Measurements from ENCODE around the gene COL24A1. TPM values are rescaled to one million over a fixed set of nuclear protein-coding genes. Genes with fewer than 3 reads are reported as not detected.

COL24A1 gene
- total and polyA plus RNA-seq, 2 of the 13 experiments (the other 11 are each of a cell fraction or from before 2014, with no cell fraction given), result 0.04 to 0.13 TPM

- CTCF ChIA-PET (ENCODE audit: low intra/inter-chr PET ratio, low total read pairs), result no interaction called here
- H3K4me3 ChIP-seq (replicated peaks in 1 of 3; ENCODE audit: insufficient read depth in 1 of 3, low read depth in 2 of 3, low read length in 3 of 3), result no peak overlapping the region
- 17% methylated on average over 2 of the region's 2 CpGs for WGBS (ENCODE audit: low lambda C conversion rate)
- H3K79me2 ChIP-seq (ENCODE audit: insufficient read depth, low read length), result no peaks in the 10 kb centered on the region
- H3K9ac ChIP-seq (ENCODE audit: insufficient read depth, low read depth, low read length), result no peak overlapping the region
- DNase-seq (ENCODE audit: low spot score), result no peak
- BruUV-seq (replicated peaks), result no TSS peak
- no peaks in the 10 kb centered on the region for H3K9me3 ChIP-seq (ENCODE audit: low read length)
- in situ Hi-C loops (cut with HindIII; ENCODE audit: extremely low pct_ligation_motif_present, low pct_unique_long_range_greater_than_20kb), result no loop called here
- no peak overlapping the region for H2AFZ ChIP-seq (ENCODE audit: low read length)
- no peaks in the 10 kb centered on the region for H4K20me1 ChIP-seq (ENCODE audit: insufficient read depth, low read length)
- no peak overlapping the region for H3K4me2 ChIP-seq (ENCODE audit: low read depth, low read length)
- H3K4me1 ChIP-seq (ENCODE audit: insufficient read depth, low read length), result no peaks in the 10 kb centered on the region
- H3K36me3 ChIP-seq (replicated peaks in 1 of 2; ENCODE audit: control insufficient read depth in 1 of 2, insufficient read depth in 2 of 2, low read length in 2 of 2), result no peaks in the 10 kb centered on the region
- H3K27ac ChIP-seq (ENCODE audit: extremely low read length, insufficient read depth, low read length), result no peak overlapping the region
- POLR2A ChIA-PET, result no interaction called here
- no peak for FAIRE-seq
- H3K27me3 ChIP-seq (ENCODE audit: control insufficient read depth in 1 of 2, insufficient read depth in 2 of 2, low read length in 2 of 2), result no peaks in the 10 kb centered on the region
- intact Hi-C loops (cut with micrococcal nuclease; ENCODE audit: unreplicated experiment), result no loop called here
- ATAC-seq, result no peak
- TF ChIP-seq GLMP (CRISPR knock-in tag; IDR thresholded peaks at IDR 0.05; ENCODE audit: borderline replicate concordance) (no peak), RARA (CRISPR knock-in tag; IDR thresholded peaks at IDR 0.05) (no peak), ZNF781 (CRISPR knock-in tag; IDR thresholded peaks at IDR 0.05; ENCODE audit: borderline replicate concordance, not compliant biosample characterization) (no peak), KMT2A (CRISPR knock-in tag; IDR thresholded peaks at IDR 0.05) (no peak), MTF2 (CRISPR knock-in tag; IDR thresholded peaks at IDR 0.05; ENCODE audit: borderline replicate concordance) (no peak), ELK4 (CRISPR knock-in tag; IDR thresholded peaks at IDR 0.05; ENCODE audit: borderline replicate concordance) (no peak), ZNF331 (CRISPR knock-in tag; IDR thresholded peaks at IDR 0.05) (no peak), MEIS1 (CRISPR knock-in tag; IDR thresholded peaks at IDR 0.05; ENCODE audit: borderline replicate concordance) (no peak), AKAP8 (CRISPR knock-in tag; IDR thresholded peaks at IDR 0.05) (no peak), SYNCRIP (IDR thresholded peaks at IDR 0.05; ENCODE audit: insufficient read depth, low read depth, low read length) (no peak), HOXA3 (CRISPR knock-in tag; IDR thresholded peaks at IDR 0.05) (no peak), MTERF4 (CRISPR knock-in tag; IDR thresholded peaks at IDR 0.05) (no peak), ZNF788 (CRISPR knock-in tag; IDR thresholded peaks at IDR 0.05; ENCODE audit: borderline replicate concordance) (no peak), ZNF20 (CRISPR knock-in tag; IDR thresholded peaks at IDR 0.05) (no peak), ZBTB34 (CRISPR knock-in tag; IDR thresholded peaks at IDR 0.05) (no peak), AHR (CRISPR knock-in tag; IDR thresholded peaks at IDR 0.05) (no peak), RBFOX2 (IDR thresholded peaks at IDR 0.05; ENCODE audit: low read depth, low read length) (no peak), ZBTB42 (CRISPR knock-in tag; IDR thresholded peaks at IDR 0.05) (no peak)
Measured at GRCh38 chr1:85947186-85947585, 209.4 kb downstream of the COL24A1 start.
